HEK293 (cell line): Measurements from ENCODE around the gene TRIM28.

ENCODE experiments used
- CTCF ChIA-PET: fragments of 350-600 bp; formaldehyde crosslinking; extraction: SDS; loops from one replicate; lab custom pipeline; 2021; ENCODE audit warnings: antibody characterized with exemption; lab: Yijun Ruan, JAX
- POLR2A ChIA-PET: fragments of 300-600 bp; formaldehyde crosslinking; extraction: SDS; loops from one replicate; lab custom pipeline; 2020; ENCODE audit warnings: antibody characterized with exemption, inconsistent platforms; lab: Yijun Ruan, JAX
- H3K27ac ChIP-seq: fragments of 200-500 bp; sonication (Bioruptor generic); 2 replicates; pipeline ENCODE4 v1.5.1; 2014; ENCODE audit warnings: low read depth, low read length, control low read depth, inconsistent platforms; ENCODE audit errors: extremely low read depth
- H3K36me3 ChIP-seq, 2 experiments: fragments of 200-500 bp in 1 of 2; sonication (Bioruptor generic) in 1 of 2; 1 replicate in 1 of 2; 2 replicates in 1 of 2; pipeline ENCODE4 v1.5.1; 2014 to 2017; ENCODE audit warnings: inconsistent platforms in 2 of 2, low read length in 2 of 2; ENCODE audit not compliant: control insufficient read depth in 2 of 2, insufficient read depth in 1 of 2
- H3K4me1 ChIP-seq: fragments of 200-500 bp; sonication (Bioruptor generic); 2 replicates; pipeline ENCODE4 v1.5.1; 2014; ENCODE audit warnings: mild to moderate bottlenecking, low read length, inconsistent platforms; ENCODE audit not compliant: control insufficient read depth, insufficient read depth
- H3K4me3 ChIP-seq: 2 replicates; pipeline ENCODE4 v1.5.1; 2011; ENCODE audit warnings: low read depth, mild to moderate bottlenecking, control low read depth, low read length, moderate library complexity
- H3K9me3 ChIP-seq: fragments of 200-500 bp; sonication (Bioruptor generic); 2 replicates; pipeline ENCODE4 v1.5.1; 2014; ENCODE audit warnings: low read depth, low read length, inconsistent platforms; ENCODE audit not compliant: control insufficient read depth, insufficient read depth
- BCL6B ChIP-seq: fragments of 450-650 bp; formaldehyde crosslinking; IDR thresholded peaks from 2 replicates; pipeline ENCODE4 v1.5.1; 2017; ENCODE audit warnings: missing biosample characterization, missing genetic modification characterization
- GLI2 ChIP-seq: fragments of 450-650 bp; formaldehyde crosslinking; IDR thresholded peaks from 2 replicates; pipeline ENCODE4; 2017; ENCODE audit warnings: missing biosample characterization, missing genetic modification characterization, low read depth, borderline replicate concordance
- GLIS1 ChIP-seq: fragments of 450-650 bp; formaldehyde crosslinking; IDR thresholded peaks from 2 replicates; pipeline ENCODE4 v1.5.1; 2016; ENCODE audit warnings: missing biosample characterization, missing genetic modification characterization
- KLF7 ChIP-seq: fragments of 450-650 bp; formaldehyde crosslinking; IDR thresholded peaks from 2 replicates; pipeline ENCODE4 v1.5.1; 2016; ENCODE audit warnings: missing biosample characterization, missing genetic modification characterization, borderline replicate concordance
- KLF9 ChIP-seq: fragments of 450-650 bp; formaldehyde crosslinking; IDR thresholded peaks from 2 replicates; pipeline ENCODE4 v1.5.1; 2016; ENCODE audit warnings: missing biosample characterization, missing genetic modification characterization, low read depth
- MZF1 ChIP-seq: fragments of 450-650 bp; formaldehyde crosslinking; IDR thresholded peaks from 2 replicates; pipeline ENCODE4 v1.5.1; 2017; ENCODE audit warnings: missing biosample characterization, missing genetic modification characterization, borderline replicate concordance
- SCRT1 ChIP-seq: fragments of 450-650 bp; formaldehyde crosslinking; IDR thresholded peaks from 2 replicates; pipeline ENCODE4 v1.5.1; 2016; ENCODE audit warnings: missing biosample characterization, missing genetic modification characterization, borderline replicate concordance
- ZFHX2 ChIP-seq: fragments of 450-650 bp; formaldehyde crosslinking; conservative IDR thresholded peaks from 2 replicates; pipeline ENCODE4 v1.5.1; 2016; ENCODE audit warnings: missing biosample characterization, missing genetic modification characterization
- ZIC2 ChIP-seq: fragments of 450-650 bp; formaldehyde crosslinking; IDR thresholded peaks from 2 replicates; pipeline ENCODE4 v1.5.1; 2016; ENCODE audit warnings: missing biosample characterization, missing genetic modification characterization
- ZNF266 ChIP-seq: fragments of 450-650 bp; formaldehyde crosslinking; IDR thresholded peaks from 2 replicates; pipeline ENCODE4 v1.5.1; 2016; ENCODE audit warnings: missing biosample characterization, missing genetic modification characterization, low read depth
- ZNF513 ChIP-seq: fragments of 450-650 bp; IDR thresholded peaks from 2 replicates; pipeline ENCODE4 v1.5.1; 2018; ENCODE audit warnings: missing biosample characterization, missing genetic modification characterization
- ZNF514 ChIP-seq: fragments of 450-650 bp; formaldehyde crosslinking; IDR thresholded peaks from 2 replicates; pipeline ENCODE4 v1.5.1; 2016; ENCODE audit warnings: missing biosample characterization, missing genetic modification characterization
- ZNF518A ChIP-seq: fragments of 450-650 bp; formaldehyde crosslinking; conservative IDR thresholded peaks from 2 replicates; pipeline ENCODE4 v1.5.1; 2016; ENCODE audit warnings: low read depth, missing biosample characterization, missing genetic modification characterization
- ZNF626 ChIP-seq: fragments of 450-650 bp; sonication (Bioruptor Pico); formaldehyde crosslinking; IDR thresholded peaks from 2 replicates; pipeline ENCODE4 v1.5.1; 2018; ENCODE audit warnings: missing biosample characterization, missing genetic modification characterization, inconsistent platforms
- ZNF639 ChIP-seq: fragments of 450-650 bp; formaldehyde crosslinking; IDR thresholded peaks from 2 replicates; pipeline ENCODE4 v1.5.1; 2016; ENCODE audit warnings: missing biosample characterization, missing genetic modification characterization
- ZNF654 ChIP-seq: fragments of 450-650 bp; formaldehyde crosslinking; IDR thresholded peaks from 2 replicates; pipeline ENCODE4 v1.5.1; 2016; ENCODE audit warnings: low read depth, missing biosample characterization, missing genetic modification characterization
- ZSCAN5A ChIP-seq: fragments of 450-650 bp; formaldehyde crosslinking; IDR thresholded peaks from 2 replicates; pipeline ENCODE4 v1.5.1; 2016; ENCODE audit warnings: missing biosample characterization, missing genetic modification characterization

The TRIM28 gene

GRCh38 chr19:58513694-58514563, 29.9 kb upstream of the TRIM28 start:
- CTCF ChIA-PET, result no interaction called here
- 0 out of 2 replicates have a peak, but pooled peaks cover 6% of the 10 kb centered on the region for H3K4me1 ChIP-seq
- POLR2A ChIA-PET, result no interaction called here
- H3K27ac ChIP-seq, result no peak overlapping the region
- no peaks in the 10 kb centered on the region for H3K9me3 ChIP-seq
- H3K4me3 ChIP-seq, result no peak overlapping the region
- TF ChIP-seq ZIC2 (no peak), ZNF654 (no peak), SCRT1 (tag by site-specific recombination) (no peak), ZNF513 (no peak), GLI2 (tag by site-specific recombination) (no peak), ZNF266 (no peak), ZSCAN5A (tag by site-specific recombination) (no peak), ZNF639 (tag by site-specific recombination) (no peak), ZNF626 (tag by site-specific recombination) (no peak), MZF1 (tag by site-specific recombination) (no peak), GLIS1 (tag by site-specific recombination) (no peak), KLF9 (tag by site-specific recombination) (no peak), ZFHX2 (tag by site-specific recombination) (no peak), ZNF518A (tag by site-specific recombination) (no peak), ZNF514 (tag by site-specific recombination) (no peak), KLF7 (no peak), BCL6B (tag by site-specific recombination) (no peak)
- TF ChIP-seq, all 188 proteins: peak for 0
- H3K36me3 ChIP-seq, result peaks cover 0 to 27% of the 10 kb centered on the region in 2 experiments; a peak in 1 of 3 replicates
